ENCODE measurements around the gene VSTM4.

DNA sequence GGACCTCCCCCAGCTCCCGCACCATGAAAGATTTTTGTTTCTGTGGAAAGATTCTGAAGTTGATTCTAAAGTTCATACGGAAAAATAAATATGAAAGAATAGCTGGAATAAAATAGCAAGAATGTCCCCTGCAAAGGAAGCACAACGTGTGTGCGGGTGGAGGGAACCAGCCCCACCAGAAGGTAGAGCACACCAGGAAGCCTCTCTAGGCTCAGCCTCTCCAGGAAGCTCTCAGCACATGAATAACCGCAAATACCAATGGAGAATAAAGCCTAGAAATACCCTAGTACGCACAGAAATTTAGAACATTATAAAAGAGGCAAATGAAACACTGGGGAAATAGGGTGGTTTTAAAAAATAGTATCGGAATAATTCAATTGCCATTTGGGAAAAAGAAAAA is 43.1 kb upstream of the VSTM4 start:
- TF ChIP-seq, protein P1, sequence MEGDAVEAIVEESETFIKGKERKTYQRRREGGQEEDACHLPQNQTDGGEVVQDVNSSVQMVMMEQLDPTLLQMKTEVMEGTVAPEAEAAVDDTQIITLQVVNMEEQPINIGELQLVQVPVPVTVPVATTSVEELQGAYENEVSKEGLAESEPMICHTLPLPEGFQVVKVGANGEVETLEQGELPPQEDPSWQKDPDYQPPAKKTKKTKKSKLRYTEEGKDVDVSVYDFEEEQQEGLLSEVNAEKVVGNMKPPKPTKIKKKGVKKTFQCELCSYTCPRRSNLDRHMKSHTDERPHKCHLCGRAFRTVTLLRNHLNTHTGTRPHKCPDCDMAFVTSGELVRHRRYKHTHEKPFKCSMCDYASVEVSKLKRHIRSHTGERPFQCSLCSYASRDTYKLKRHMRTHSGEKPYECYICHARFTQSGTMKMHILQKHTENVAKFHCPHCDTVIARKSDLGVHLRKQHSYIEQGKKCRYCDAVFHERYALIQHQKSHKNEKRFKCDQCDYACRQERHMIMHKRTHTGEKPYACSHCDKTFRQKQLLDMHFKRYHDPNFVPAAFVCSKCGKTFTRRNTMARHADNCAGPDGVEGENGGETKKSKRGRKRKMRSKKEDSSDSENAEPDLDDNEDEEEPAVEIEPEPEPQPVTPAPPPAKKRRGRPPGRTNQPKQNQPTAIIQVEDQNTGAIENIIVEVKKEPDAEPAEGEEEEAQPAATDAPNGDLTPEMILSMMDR (IDR thresholded peaks at IDR 0.05) = no peak
- TF ChIP-seq POLR2A (IDR thresholded peaks at IDR 0.05) (no peak), POLR2AphosphoS5 (IDR thresholded peaks at IDR 0.05) (no peak)
